ENCODE data around the gene KRT14.

DNA sequence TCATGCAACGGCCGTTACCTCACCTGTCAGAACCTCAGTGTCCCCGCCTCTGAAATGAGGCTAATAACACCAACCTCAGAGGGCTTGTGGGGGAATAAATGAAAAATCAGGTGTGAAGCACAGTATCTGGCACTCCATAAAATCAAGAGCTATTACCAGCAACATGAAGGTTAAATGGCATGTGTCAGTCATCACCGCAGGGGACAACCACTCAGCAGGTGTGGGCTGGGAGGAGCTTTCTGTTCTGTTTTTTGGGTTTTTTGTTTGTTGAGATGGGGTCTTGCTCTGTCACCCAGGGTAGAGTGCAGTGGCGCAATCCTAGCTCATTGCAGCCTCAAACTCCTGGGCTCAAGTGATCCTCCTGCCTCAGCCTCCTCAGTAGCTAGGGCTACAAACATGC is 41.8 kb downstream of the KRT14 start:
- TF ChIP-seq POLR2A (IDR thresholded peaks at IDR 0.05) = no peak
- TF ChIP-seq, protein P1, sequence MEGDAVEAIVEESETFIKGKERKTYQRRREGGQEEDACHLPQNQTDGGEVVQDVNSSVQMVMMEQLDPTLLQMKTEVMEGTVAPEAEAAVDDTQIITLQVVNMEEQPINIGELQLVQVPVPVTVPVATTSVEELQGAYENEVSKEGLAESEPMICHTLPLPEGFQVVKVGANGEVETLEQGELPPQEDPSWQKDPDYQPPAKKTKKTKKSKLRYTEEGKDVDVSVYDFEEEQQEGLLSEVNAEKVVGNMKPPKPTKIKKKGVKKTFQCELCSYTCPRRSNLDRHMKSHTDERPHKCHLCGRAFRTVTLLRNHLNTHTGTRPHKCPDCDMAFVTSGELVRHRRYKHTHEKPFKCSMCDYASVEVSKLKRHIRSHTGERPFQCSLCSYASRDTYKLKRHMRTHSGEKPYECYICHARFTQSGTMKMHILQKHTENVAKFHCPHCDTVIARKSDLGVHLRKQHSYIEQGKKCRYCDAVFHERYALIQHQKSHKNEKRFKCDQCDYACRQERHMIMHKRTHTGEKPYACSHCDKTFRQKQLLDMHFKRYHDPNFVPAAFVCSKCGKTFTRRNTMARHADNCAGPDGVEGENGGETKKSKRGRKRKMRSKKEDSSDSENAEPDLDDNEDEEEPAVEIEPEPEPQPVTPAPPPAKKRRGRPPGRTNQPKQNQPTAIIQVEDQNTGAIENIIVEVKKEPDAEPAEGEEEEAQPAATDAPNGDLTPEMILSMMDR (IDR thresholded peaks at IDR 0.05) = no peak
- TF ChIP-seq EP300 (IDR thresholded peaks at IDR 0.05) = no peak

All from ovary (tissue), 3 donors.